Measurements from ENCODE around the gene PPARG. TPM values are rescaled to one million over a fixed set of nuclear protein-coding genes. Genes with fewer than 3 reads are reported as not detected.

Gene PPARG
- total and polyA plus RNA-seq, 2 of the 13 experiments (the other 11 are each of a cell fraction or from before 2014, with no cell fraction given): 13.9 to 58.3 TPM

DNA sequence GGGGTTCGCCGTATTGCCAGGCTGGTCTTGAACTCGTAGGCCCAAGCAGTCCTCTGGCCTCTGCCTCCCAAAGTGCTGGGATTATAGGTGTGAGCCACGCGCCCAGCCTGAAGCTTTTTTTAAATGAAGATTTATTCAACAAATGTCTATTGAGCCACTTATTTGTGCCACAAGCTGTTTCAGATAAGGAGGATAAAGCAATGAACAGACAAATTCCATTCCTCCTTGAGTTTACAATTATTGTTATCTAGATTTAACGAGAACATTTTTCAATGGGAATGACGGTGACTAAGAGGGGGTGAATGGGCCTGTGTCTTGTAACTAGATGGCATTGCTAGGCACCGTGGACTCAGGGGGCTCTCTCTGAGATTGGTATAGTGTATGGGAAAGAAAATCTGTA, 10.2 kb downstream of the PPARG start:
- H3K4me2 ChIP-seq (ENCODE audit: low read depth, low read length): no peak overlapping the region
- no peaks in the 10 kb centered on the region for H3K9me3 ChIP-seq (ENCODE audit: low read length)
- H4K20me1 ChIP-seq (ENCODE audit: insufficient read depth, low read length): no peaks in the 10 kb centered on the region
- CTCF ChIA-PET (ENCODE audit: low intra/inter-chr PET ratio, low total read pairs): no interaction called here
- intact Hi-C loops (cut with micrococcal nuclease; ENCODE audit: unreplicated experiment) (no loop called here), in situ Hi-C loops (cut with HindIII; ENCODE audit: extremely low pct_ligation_motif_present, low pct_unique_long_range_greater_than_20kb) (no loop called here)
- no peak overlapping the region for H3K27ac ChIP-seq (ENCODE audit: extremely low read length, insufficient read depth, low read length)
- WGBS (ENCODE audit: low lambda C conversion rate): 99% methylated on average over 8 of the region's 8 CpGs
- peaks cover 50% of the 10 kb centered on the region for H3K79me2 ChIP-seq (ENCODE audit: insufficient read depth, low read length)
- no peak overlapping the region for H3K9ac ChIP-seq (ENCODE audit: insufficient read depth, low read depth, low read length)
- no peak for FAIRE-seq
- no peaks in the 10 kb centered on the region for H3K4me1 ChIP-seq (ENCODE audit: insufficient read depth, low read length)
- H3K27me3 ChIP-seq (ENCODE audit: control insufficient read depth in 1 of 2, insufficient read depth in 2 of 2, low read length in 2 of 2): no peaks in the 10 kb centered on the region
- TF ChIP-seq ZNF263 (CRISPR knock-in tag; IDR thresholded peaks at IDR 0.05) (no peak), ZNF777 (CRISPR knock-in tag; IDR thresholded peaks at IDR 0.05) (no peak), ZC3H13 (CRISPR knock-in tag; IDR thresholded peaks at IDR 0.05) (no peak), TBX2 (CRISPR knock-in tag; IDR thresholded peaks at IDR 0.05; ENCODE audit: borderline replicate concordance) (no peak), ZNF432 (CRISPR knock-in tag; IDR thresholded peaks at IDR 0.05; ENCODE audit: borderline replicate concordance) (no peak), SUZ12 (IDR thresholded peaks at IDR 0.05; ENCODE audit: low read depth, low read length) (no peak), TOE1 (CRISPR knock-in tag; IDR thresholded peaks at IDR 0.05) (no peak)
- no TSS peak for BruUV-seq (replicated peaks)
- H3K36me3 ChIP-seq (replicated peaks in 1 of 2; ENCODE audit: control insufficient read depth in 1 of 2, insufficient read depth in 2 of 2, low read length in 2 of 2): peaks cover 0 to 6% of the 10 kb centered on the region in 2 experiments; a peak in 2 of 5 replicates
- DNase-seq (ENCODE audit: low spot score): no peak
- H3K4me3 ChIP-seq (replicated peaks in 1 of 3; ENCODE audit: insufficient read depth in 1 of 3, low read depth in 2 of 3, low read length in 3 of 3): no peak overlapping the region
- ATAC-seq: no peak
- POLR2A ChIA-PET: no interaction called here
- no peak overlapping the region for H2AFZ ChIP-seq (ENCODE audit: low read length)

GRCh38 chr3:12300137-12300536, 11.3 kb downstream of the PPARG start:
- ChIA-PET CTCF (ENCODE audit: low intra/inter-chr PET ratio, low total read pairs) (no interaction called here), POLR2A (no interaction called here)
- no peak overlapping the region for H3K4me3 ChIP-seq (replicated peaks in 1 of 3; ENCODE audit: insufficient read depth in 1 of 3, low read depth in 2 of 3, low read length in 3 of 3)
- no peak for ATAC-seq
- no TSS peak for BruUV-seq (replicated peaks)
- H3K9ac ChIP-seq (ENCODE audit: insufficient read depth, low read depth, low read length): no peak overlapping the region
- no peaks in the 10 kb centered on the region for H3K4me1 ChIP-seq (ENCODE audit: insufficient read depth, low read length)
- WGBS (ENCODE audit: low lambda C conversion rate): 94% methylated on average over 4 of the region's 4 CpGs
- in situ Hi-C loops (cut with HindIII; ENCODE audit: extremely low pct_ligation_motif_present, low pct_unique_long_range_greater_than_20kb): no loop called here
- H3K27ac ChIP-seq (ENCODE audit: extremely low read length, insufficient read depth, low read length): no peak overlapping the region
- H4K20me1 ChIP-seq (ENCODE audit: insufficient read depth, low read length): no peaks in the 10 kb centered on the region
- H3K9me3 ChIP-seq (ENCODE audit: low read length): no peaks in the 10 kb centered on the region
- intact Hi-C loops (cut with micrococcal nuclease; ENCODE audit: unreplicated experiment): no loop called here
- no peak for TF ChIP-seq HES4 (CRISPR knock-in tag; IDR thresholded peaks at IDR 0.05; ENCODE audit: borderline replicate concordance)
- TF ChIP-seq MBNL3 (CRISPR knock-in tag; conservative IDR thresholded peaks at IDR 0.05): no peak
- no peak for TF ChIP-seq ZNF496 (CRISPR knock-in tag; IDR thresholded peaks at IDR 0.05; ENCODE audit: insufficient replicate concordance)
- no peak for TF ChIP-seq ZNF589 (CRISPR knock-in tag; conservative IDR thresholded peaks at IDR 0.05)
- TF ChIP-seq JUND (CRISPR knock-in tag; IDR thresholded peaks at IDR 0.05): no peak
- TF ChIP-seq ZMYM3 (CRISPR knock-in tag; IDR thresholded peaks at IDR 0.05): no peak
- TF ChIP-seq ZNF773 (CRISPR knock-in tag; IDR thresholded peaks at IDR 0.05; ENCODE audit: borderline replicate concordance): no peak
- TF ChIP-seq WIZ (CRISPR knock-in tag; IDR thresholded peaks at IDR 0.05): no peak
- TF ChIP-seq ZNF451 (CRISPR knock-in tag; IDR thresholded peaks at IDR 0.05): no peak
- no peak for TF ChIP-seq E2F5 (CRISPR knock-in tag; conservative IDR thresholded peaks at IDR 0.05)
- no peak for TF ChIP-seq SCMH1 (CRISPR knock-in tag; IDR thresholded peaks at IDR 0.05; ENCODE audit: borderline replicate concordance)
- peaks cover 51% of the 10 kb centered on the region for H3K79me2 ChIP-seq (ENCODE audit: insufficient read depth, low read length)
- FAIRE-seq: no peak
- no peaks in the 10 kb centered on the region for H3K27me3 ChIP-seq (ENCODE audit: control insufficient read depth in 1 of 2, insufficient read depth in 2 of 2, low read length in 2 of 2)
- H3K4me2 ChIP-seq (ENCODE audit: low read depth, low read length): no peak overlapping the region
- DNase-seq (ENCODE audit: low spot score): no peak
- H3K36me3 ChIP-seq (replicated peaks in 1 of 2; ENCODE audit: control insufficient read depth in 1 of 2, insufficient read depth in 2 of 2, low read length in 2 of 2): peaks cover 0 to 6% of the 10 kb centered on the region in 2 experiments; a peak in 2 of 5 replicates
- H2AFZ ChIP-seq (ENCODE audit: low read length): no peak overlapping the region

Measured in HepG2 (cell line).